PC-3 (cell line): Measurements from ENCODE around the gene NR2F2. TPM values are rescaled to one million over a fixed set of nuclear protein-coding genes. Genes with fewer than 3 reads are reported as not detected.

Source experiments
- ATAC-seq: fragments of 200-7000 bp; cut with Tn5 transposase; 2 replicates; pipeline ENCODE4 v1.9.1; 2020; ENCODE audit warnings: mild to moderate bottlenecking, moderate library complexity
- BruUV-seq: library from RNA; stranded (reverse); fragments of 400-500 nt; replicated peaks from 2 replicates; lab custom pipeline; 2021; lab: Mats Ljungman, UMichigan
- CTCF ChIA-PET: fragments of 300-600 bp; sonication (Branson Sonifier 250); formaldehyde crosslinking; loops from one replicate; lab custom pipeline; 2022; ENCODE audit warnings: antibody characterized with exemption; lab: Charles Lee
- POLR2A ChIA-PET: fragments of 300-600 bp; sonication (Branson Sonifier 250); formaldehyde crosslinking; loops from one replicate; lab custom pipeline; 2022; ENCODE audit warnings: antibody characterized with exemption; ENCODE audit not compliant: unreplicated experiment; lab: Charles Lee
- DNase-seq: peaks from one replicate; pipeline ENCODE4 v3.0.0-alpha.2; 2015
- H2AFZ ChIP-seq: fragments of 300-600 bp; sonication (generic); 2 replicates; pipeline ENCODE4 v1.6.0; 2016; ENCODE audit warnings: antibody characterized with exemption, low read length
- H3F3A ChIP-seq: fragments of 300-600 bp; sonication (generic); one replicate; pipeline ENCODE4 v1.6.0; 2017; ENCODE audit warnings: antibody characterized with exemption, low read length, control low read depth, mild to moderate bottlenecking; ENCODE audit not compliant: unreplicated experiment
- H3K27ac ChIP-seq: fragments of 300-600 bp; sonication (generic); 2 replicates; pipeline ENCODE4 v1.5.1; 2016; ENCODE audit warnings: mild to moderate bottlenecking, low read length
- H3K27me3 ChIP-seq: fragments of 300-600 bp; sonication (generic); 2 replicates; pipeline ENCODE4 v1.6.1; 2016; ENCODE audit warnings: low read length, mixed read lengths
- H3K36me3 ChIP-seq: fragments of 300-600 bp; sonication (generic); 2 replicates; pipeline ENCODE4 v1.6.1; 2016; ENCODE audit warnings: low read depth, mixed run types, low read length, mixed read lengths
- H3K4me1 ChIP-seq: fragments of 300-600 bp; sonication (generic); 2 replicates; pipeline ENCODE4 v1.5.1; 2016; ENCODE audit warnings: low read length; ENCODE audit not compliant: insufficient read depth
- H3K4me2 ChIP-seq: fragments of 300-600 bp; sonication (generic); 2 replicates; pipeline ENCODE4 v1.6.0; 2016; ENCODE audit warnings: low read length
- H3K4me3 ChIP-seq: fragments of 300-600 bp; sonication (generic); 2 replicates; pipeline ENCODE4 v1.5.1; 2016; ENCODE audit warnings: mild to moderate bottlenecking, low read length, mixed read lengths
- H3K79me2 ChIP-seq: fragments of 300-600 bp; sonication (generic); 2 replicates; pipeline ENCODE4 v1.6.1; 2017; ENCODE audit warnings: low read length, mixed read lengths
- H3K9ac ChIP-seq: fragments of 300-600 bp; sonication (generic); 2 replicates; pipeline ENCODE4 v1.6.0; 2016; ENCODE audit warnings: mild to moderate bottlenecking, low read length
- H3K9me2 ChIP-seq: fragments of 300-600 bp; sonication (generic); replicated peaks from 2 replicates; pipeline ENCODE4 v1.6.1; 2016; ENCODE audit warnings: mixed run types, low read length, mixed read lengths
- H3K9me3 ChIP-seq: fragments of 300-600 bp; sonication (generic); 2 replicates; pipeline ENCODE4 v1.6.1; 2016; ENCODE audit warnings: low read length, mixed read lengths
- H4K20me1 ChIP-seq: fragments of 300-600 bp; sonication (generic); 2 replicates; pipeline ENCODE4 v1.6.1; 2016; ENCODE audit warnings: low read length, mixed read lengths
- CTCF ChIP-seq: fragments of 300-600 bp; sonication (generic); conservative IDR thresholded peaks from 2 replicates; pipeline ENCODE4 v1.5.1; 2017; ENCODE audit warnings: antibody characterized with exemption, low read depth, mild to moderate bottlenecking, low read length
- EZH2 ChIP-seq: fragments of 300-600 bp; sonication (generic); IDR thresholded peaks from one replicate; pipeline ENCODE4 v1.6.1; 2017; ENCODE audit warnings: antibody characterized with exemption, mild to moderate bottlenecking, low read length; ENCODE audit not compliant: unreplicated experiment
- EZH2phosphoT487 ChIP-seq: fragments of 300-600 bp; sonication (generic); IDR thresholded peaks from 2 replicates; pipeline ENCODE4 v1.6.1; 2018; ENCODE audit warnings: mild to moderate bottlenecking, antibody characterized with exemption, low read length, borderline replicate concordance
- intact Hi-C: fragments of 100-400 bp; cut with micrococcal nuclease; formaldehyde crosslinking; loops from 2 replicates; pipeline ENCODE4 v1.9.0; 2023
- total RNA-seq: library from RNA; depleted of rRNA; stranded (reverse); fragments of >200 nt; gene quantifications from 2 replicates; pipeline ENCODE4 v1.2.3, GENCODE V29; 2014

NR2F2 gene
- total RNA-seq, 1 experiment from 2014 or later: 19.6 TPM

- Histone ChIP-seq H3K4me2 (no peak overlapping the region), H3K4me1 (no peaks in the 10 kb centered on the region), H3K79me2 (no peaks in the 10 kb centered on the region), H3K27ac (no peak overlapping the region), H3K9ac (no peak overlapping the region), H4K20me1 (no peaks in the 10 kb centered on the region), H3K9me3 (no peaks in the 10 kb centered on the region), H3K36me3 (no peaks in the 10 kb centered on the region), H3K9me2 (no peaks in the 10 kb centered on the region), H2AFZ (no peak overlapping the region), H3F3A (no peaks in the 10 kb centered on the region), H3K27me3 (no peaks in the 10 kb centered on the region), H3K4me3 (no peak overlapping the region)
- intact Hi-C loops: no loop called here
- ATAC-seq (no peak), DNase-seq (no peak)
- ChIA-PET CTCF (no interaction called here), POLR2A (no interaction called here)
- no TSS peak for BruUV-seq
- TF ChIP-seq EZH2phosphoT487 (no peak), EZH2 (no peak), CTCF (no peak)
Measured at GRCh38 chr15:96365781-96366525, 35.5 kb downstream of the NR2F2 start.

DNA sequence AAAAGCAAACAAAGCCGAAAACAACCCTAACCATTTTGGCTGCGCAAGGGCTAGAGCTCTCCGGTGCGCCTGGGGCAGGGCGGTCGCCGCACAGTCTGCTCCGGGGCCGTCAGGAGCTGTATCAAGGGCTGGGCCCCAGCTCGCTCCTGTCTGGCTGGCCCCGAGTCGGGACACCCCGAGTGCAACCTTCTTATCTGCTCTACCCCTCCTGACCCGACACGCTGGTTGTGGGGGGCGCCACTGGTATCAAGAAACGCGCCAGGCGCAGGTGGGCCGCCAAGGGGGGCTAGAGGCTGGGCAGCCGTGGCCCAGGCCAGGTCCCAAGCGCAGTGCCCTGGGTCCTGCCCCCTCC lies 36.0 kb downstream of the NR2F2 start:
- no peaks in the 10 kb centered on the region for H3K27me3 ChIP-seq
- no peak overlapping the region for H3K27ac ChIP-seq
- H3K79me2 ChIP-seq: no peaks in the 10 kb centered on the region
- POLR2A ChIA-PET: no interaction called here
- H3K9me3 ChIP-seq: no peaks in the 10 kb centered on the region
- CTCF ChIA-PET: no interaction called here
- no peak overlapping the region for H3K4me2 ChIP-seq
- DNase-seq (no peak), ATAC-seq (no peak)
- no peaks in the 10 kb centered on the region for H3F3A ChIP-seq
- no peaks in the 10 kb centered on the region for H3K4me1 ChIP-seq
- BruUV-seq: no TSS peak
- H3K9ac ChIP-seq: no peak overlapping the region
- H2AFZ ChIP-seq: no peak overlapping the region
- H3K4me3 ChIP-seq: no peak overlapping the region
- TF ChIP-seq EZH2 (no peak), EZH2phosphoT487 (no peak), CTCF (no peak)
- intact Hi-C loops: no loop called here
- H3K9me2 ChIP-seq: no peaks in the 10 kb centered on the region
- no peaks in the 10 kb centered on the region for H3K36me3 ChIP-seq
- no peaks in the 10 kb centered on the region for H4K20me1 ChIP-seq

GRCh38 chr15:96367311-96368200 lies 37.1 kb downstream of the NR2F2 start:
- H3K4me1 ChIP-seq: no peaks in the 10 kb centered on the region
- no peak overlapping the region for H3K27ac ChIP-seq
- H2AFZ ChIP-seq: no peak overlapping the region
- CTCF ChIA-PET: no interaction called here
- no peaks in the 10 kb centered on the region for H3K79me2 ChIP-seq
- no peak for DNase-seq
- no peak overlapping the region for H3K4me3 ChIP-seq
- intact Hi-C loops: no loop called here
- ATAC-seq: no peak
- no peak overlapping the region for H3K4me2 ChIP-seq
- no TSS peak for BruUV-seq
- H3K9ac ChIP-seq: no peak overlapping the region
- no peaks in the 10 kb centered on the region for H3K27me3 ChIP-seq
- H3K9me3 ChIP-seq: no peaks in the 10 kb centered on the region
- no peaks in the 10 kb centered on the region for H3K36me3 ChIP-seq
- no peaks in the 10 kb centered on the region for H4K20me1 ChIP-seq
- H3K9me2 ChIP-seq: no peaks in the 10 kb centered on the region
- no peaks in the 10 kb centered on the region for H3F3A ChIP-seq
- TF ChIP-seq EZH2phosphoT487 (no peak), EZH2 (no peak), CTCF (no peak)
- POLR2A ChIA-PET: no interaction called here
